H1 (cell line): ENCODE results near the gene KDELR1. TPM values are rescaled to one million over a fixed set of nuclear protein-coding genes. Genes with fewer than 3 reads are reported as not detected.

ENCODE experiments used
- CTCF ChIA-PET: fragments of 300-600 bp; sonication (Branson Sonifier 250); formaldehyde crosslinking; loops from one replicate; lab custom pipeline; 2021; ENCODE audit not compliant: partially characterized antibody; lab: Charles Lee
- POLR2A ChIA-PET: fragments of 300-600 bp; sonication (Branson Sonifier 250); formaldehyde crosslinking; loops from one replicate; lab custom pipeline; 2021; ENCODE audit warnings: inconsistent platforms; ENCODE audit not compliant: partially characterized antibody; lab: Charles Lee
- DNase-seq, 2 experiments: peaks; one replicate each; pipeline versions ENCODE4 v3.0.0 to v3.0.0-alpha.2; 2010 to 2022; ENCODE audit warnings: low spot score in 2 of 2, low read depth in 1 of 2, mixed read lengths in 1 of 2
- FAIRE-seq: peaks from 2 replicates; lab custom pipeline; 2011; peaks lifted over from hg19 to GRCh38; lab: Jason Lieb, UNC
- H2AFZ ChIP-seq: 2 replicates; pipeline ENCODE4 v1.8.1; 2012; ENCODE audit warnings: low read length, inconsistent platforms
- H2AK5ac ChIP-seq: 2 replicates; pipeline ENCODE4 v1.6.1; 2013; ENCODE audit warnings: low read depth, low read length
- H2BK120ac ChIP-seq: replicated peaks from 2 replicates; pipeline ENCODE3; 2013; ENCODE audit warnings: low read depth, low read length, inconsistent platforms
- H2BK12ac ChIP-seq: 2 replicates; pipeline ENCODE4 v1.6.1; 2013; ENCODE audit warnings: low read depth, low read length
- H2BK15ac ChIP-seq: 2 replicates; pipeline ENCODE4 v1.6.1; 2013; ENCODE audit warnings: low read length
- H2BK20ac ChIP-seq: 2 replicates; pipeline ENCODE4 v1.6.1; 2013; ENCODE audit warnings: low read length
- H2BK5ac ChIP-seq: 2 replicates; pipeline ENCODE4 v1.6.1; 2013; ENCODE audit warnings: low read depth, low read length
- H3K14ac ChIP-seq: 2 replicates; pipeline ENCODE4 v1.6.1; 2013; ENCODE audit warnings: inconsistent platforms; ENCODE audit not compliant: insufficient read length
- H3K18ac ChIP-seq: 2 replicates; pipeline ENCODE4 v1.6.1; 2013; ENCODE audit warnings: low read length; ENCODE audit errors: extremely low read depth
- H3K23ac ChIP-seq: 2 replicates; pipeline ENCODE4 v1.6.1; 2013; ENCODE audit warnings: inconsistent platforms; ENCODE audit not compliant: insufficient read length
- H3K23me2 ChIP-seq: 2 replicates; pipeline ENCODE4 v1.6.1; 2013; ENCODE audit warnings: low read depth, low read length
- H3K27ac ChIP-seq: 2 replicates; pipeline ENCODE4 v1.6.1; 2011; ENCODE audit warnings: low read depth, low read length, inconsistent platforms
- H3K27me3 ChIP-seq, 4 experiments: replicated peaks in 1 of 4; 1 replicate in 1 of 4; 2 replicates in 3 of 4; pipeline versions ENCODE4 v1.6.1 to v1.8.1; 2011 to 2013; ENCODE audit warnings: low read length in 3 of 4, mild to moderate bottlenecking in 3 of 4, inconsistent platforms in 2 of 4, mixed read lengths in 2 of 4, moderate library complexity in 1 of 4; ENCODE audit not compliant: control insufficient read depth in 3 of 4, insufficient read depth in 3 of 4; ENCODE audit errors: extremely low read depth in 1 of 4
- H3K36me3 ChIP-seq, 4 experiments: 2 replicates each; pipeline versions ENCODE4 v1.6.1 to v1.8.1; 2011 to 2013; ENCODE audit warnings: mild to moderate bottlenecking in 4 of 4, low read length in 3 of 4, moderate library complexity in 2 of 4, control low read depth in 1 of 4, inconsistent platforms in 1 of 4; ENCODE audit not compliant: insufficient read depth in 4 of 4, control insufficient read depth in 2 of 4
- H3K4ac ChIP-seq: replicated peaks from 2 replicates; pipeline ENCODE3; 2013; ENCODE audit warnings: low read length, low read depth, mixed read lengths, inconsistent platforms; ENCODE audit not compliant: insufficient read length
- H3K4me1 ChIP-seq, 4 experiments: replicated peaks in 1 of 4; 1 replicate in 1 of 4; 2 replicates in 3 of 4; pipeline versions ENCODE4 v1.6.1 to v1.8.1; 2011 to 2013; ENCODE audit warnings: low read length in 3 of 4, inconsistent platforms in 2 of 4, mixed read lengths in 1 of 4; ENCODE audit not compliant: insufficient read depth in 4 of 4, control insufficient read depth in 3 of 4
- H3K4me2 ChIP-seq, 2 experiments: 2 replicates each; pipeline versions ENCODE4 v1.6.1 to v1.8.1; 2011 to 2013; ENCODE audit warnings: low read depth in 2 of 2, low read length in 2 of 2, control low read depth in 1 of 2, inconsistent platforms in 1 of 2, mild to moderate bottlenecking in 1 of 2; ENCODE audit not compliant: insufficient read depth in 1 of 2
- H3K4me3 ChIP-seq, 4 experiments: fragments of 200-600, 300-600 bp in 1 of 4; sonication (generic), shearing (Covaris generic), sonication (Bioruptor Twin) in 1 of 4; 2 replicates each; pipeline versions ENCODE4 v1.5.1 to v1.8.1; 2011 to 2016; ENCODE audit warnings: low read length in 4 of 4, low read depth in 3 of 4, control low read depth in 2 of 4, inconsistent platforms in 2 of 4, mild to moderate bottlenecking in 2 of 4, mixed read lengths in 1 of 4, moderate library complexity in 1 of 4; ENCODE audit not compliant: insufficient read depth in 2 of 4; ENCODE audit errors: extremely low read depth in 1 of 4
- H3K56ac ChIP-seq: replicated peaks from 2 replicates; pipeline ENCODE3; 2013; ENCODE audit warnings: low read depth, mild to moderate bottlenecking, mixed read lengths, low read length, inconsistent platforms; ENCODE audit not compliant: insufficient read length
- H3K79me1 ChIP-seq: 2 replicates; pipeline ENCODE4 v1.6.1; 2013; ENCODE audit warnings: low read depth, low read length, control low read depth
- H3K79me2 ChIP-seq, 2 experiments: 2 replicates each; pipeline versions ENCODE4 v1.6.1 to v1.8.1; 2012 to 2013; ENCODE audit warnings: low read length in 2 of 2, mild to moderate bottlenecking in 2 of 2, inconsistent platforms in 1 of 2; ENCODE audit not compliant: insufficient read depth in 2 of 2, control insufficient read depth in 1 of 2
- H3K9ac ChIP-seq, 4 experiments: replicated peaks in 1 of 4; 1 replicate in 1 of 4; 2 replicates in 3 of 4; pipeline versions ENCODE4 v1.6.1 to v1.8.1; 2011 to 2013; ENCODE audit warnings: low read depth in 3 of 4, low read length in 3 of 4, control low read depth in 2 of 4, mild to moderate bottlenecking in 2 of 4, moderate library complexity in 2 of 4, inconsistent platforms in 1 of 4; ENCODE audit errors: extremely low read depth in 1 of 4
- H3K9me3 ChIP-seq, 2 experiments: 2 replicates each; pipeline versions ENCODE4 v1.6.1 to v1.8.1; 2012 to 2013; ENCODE audit warnings: mild to moderate bottlenecking in 2 of 2, moderate library complexity in 2 of 2, control low read depth in 1 of 2, inconsistent platforms in 1 of 2, low read depth in 1 of 2, low read length in 1 of 2, mixed read lengths in 1 of 2; ENCODE audit not compliant: insufficient read depth in 2 of 2
- H4K20me1 ChIP-seq, 2 experiments: replicated peaks in 1 of 2; 2 replicates each; pipeline versions ENCODE3 to v1.8.1; 2011 to 2013; ENCODE audit warnings: inconsistent platforms in 2 of 2, low read length in 2 of 2, mild to moderate bottlenecking in 1 of 2; ENCODE audit not compliant: insufficient read depth in 2 of 2, control insufficient read depth in 1 of 2
- H4K5ac ChIP-seq: 2 replicates; pipeline ENCODE4 v1.6.1; 2013; ENCODE audit warnings: low read length, low read depth, mixed read lengths, inconsistent platforms; ENCODE audit not compliant: insufficient read length
- H4K8ac ChIP-seq: 2 replicates; pipeline ENCODE4 v1.8.0; 2013; ENCODE audit warnings: mild to moderate bottlenecking, moderate library complexity, low read length, inconsistent platforms; ENCODE audit not compliant: insufficient read depth; ENCODE audit errors: extremely low read depth
- H4K91ac ChIP-seq: replicated peaks from 2 replicates; pipeline ENCODE3; 2013; ENCODE audit warnings: low read length, mixed read lengths, inconsistent platforms; ENCODE audit not compliant: insufficient read length
- CBX8 ChIP-seq: fragments of 300-800, 300-1000 bp; sonication (generic); IDR thresholded peaks from 2 replicates; pipeline ENCODE4 v1.7.1; 2016; ENCODE audit warnings: low read depth, low read length, borderline replicate concordance
- HDAC2 ChIP-seq, 2 experiments: fragments of 300-600 bp in 1 of 2; sonication (generic) in 1 of 2; IDR thresholded peaks; 2 replicates each; pipeline ENCODE4 v1.6.1; 2011 to 2012; ENCODE audit warnings: low read depth in 2 of 2, low read length in 2 of 2, mild to moderate bottlenecking in 2 of 2, moderate library complexity in 2 of 2, borderline replicate concordance in 1 of 2, inconsistent platforms in 1 of 2
- YY1 ChIP-seq: IDR thresholded peaks from 2 replicates; pipeline ENCODE4 v1.6.1; 2011; ENCODE audit warnings: low read depth, mild to moderate bottlenecking, low read length
- WGBS, 2 experiments: shearing (Covaris generic) in 1 of 2; methylation state at CpG; one replicate each; pipeline versions ENCODE4 v1.1.6 to v1.1.7; 2013 to 2015; ENCODE audit warnings: low lambda C conversion rate in 2 of 2, mixed read lengths in 2 of 2, inconsistent platforms in 1 of 2, low coverage in 1 of 2, missing lambda C conversion rate in 1 of 2; ENCODE audit not compliant: insufficient replicate concordance in 2 of 2, insufficient coverage in 1 of 2, insufficient read length in 1 of 2; ENCODE audit errors: extremely low coverage in 1 of 2, missing lambda C conversion rate in 1 of 2; 5-methylcytosine and 5-hydroxymethylcytosine counted together
- polyA plus RNA-seq, 7 experiments: library from polyadenylated mRNA; depleted of rRNA in 3 of 7; stranded (reverse) in 5 of 7; unstranded in 2 of 7; fragments of >200 nt in 5 of 7; fragments of 200-250 nt in 2 of 7; gene quantifications; 1 replicate in 5 of 7; 2 replicates in 1 of 7; 4 replicates in 1 of 7; pipeline versions ENCODE4 v1.2.1 to v1.2.3, GENCODE V29; 2011 to 2013; ENCODE audit warnings: missing spikeins in 2 of 7, mixed read lengths in 2 of 7
- total RNA-seq: library from RNA; stranded (reverse); fragmentation: NEBNext Ultra II Directional; extraction: Animal tissue kit (Norgen Biotek cat#: 25700); gene quantifications from 2 replicates; pipeline ENCODE4 v1.2.1, GENCODE V29; 2021

Gene KDELR1
- total and polyA plus RNA-seq, 2 of the 8 experiments (the other 6 are each of a cell fraction or from before 2014, with no cell fraction given), result 225 to 231 TPM

GRCh38 chr19:48433337-48433736 is 42.0 kb upstream of the KDELR1 start:
- no peak for TF ChIP-seq HDAC2 (IDR thresholded peaks at IDR 0.05; ENCODE audit: borderline replicate concordance in 1 of 2, low read depth in 2 of 2, low read length in 2 of 2)
- no peak for TF ChIP-seq CBX8
- TF ChIP-seq YY1, result no peak
- Histone ChIP-seq H3K18ac (no peak overlapping the region), H4K20me1 (no peaks in the 10 kb centered on the region), H2BK5ac (no peak overlapping the region), H2AK5ac (no peak overlapping the region), H3K9ac (no peak overlapping the region), H3K23me2 (no peaks in the 10 kb centered on the region), H3K4me1 (no peaks in the 10 kb centered on the region), H3K79me1 (no peaks in the 10 kb centered on the region), H4K8ac (no peak overlapping the region), H3K27me3 (no peaks in the 10 kb centered on the region), H3K36me3 (peaks cover 0 to 3% (median 0%) of the 10 kb centered on the region in 4 experiments; a peak in 1 of 8 replicates), H2AFZ (no peak overlapping the region), H4K5ac (no peak overlapping the region), H3K79me2 (no peaks in the 10 kb centered on the region), H3K56ac (no peak overlapping the region), H2BK120ac (no peak overlapping the region), H3K4me3 (no peak overlapping the region), H2BK12ac (no peak overlapping the region), H3K14ac (no peak overlapping the region), H3K4me2 (no peak overlapping the region), H4K91ac (no peak overlapping the region), H3K23ac (no peak overlapping the region), H3K4ac (no peak overlapping the region), H2BK15ac (no peak overlapping the region), H3K9me3 (no peaks in the 10 kb centered on the region), H2BK20ac (no peak overlapping the region), H3K27ac (no peak overlapping the region)
- 81% methylated on average over 8 of the region's 8 CpGs; no CpG with 5 or more reads in 1 of the 2 experiments for WGBS, 2 experiments
- DNase-seq (no peak), FAIRE-seq (no peak)
- CTCF ChIA-PET, result interaction anchor here (0.7 to 1.8 kb wide), 9 partner anchors 12 to 937 kb away, joined by 3 to 8 read pairs (median 5); partner anchors contain the start of gene KDELR1
- POLR2A ChIA-PET, result interaction anchor here (0.7 to 1.4 kb wide), 5 partner anchors 10 to 162 kb away, joined by 3 to 6 read pairs (median 3); no protein-coding TSS in a partner anchor
